Esophagus mucosa (tissue), 1 donor: ENCODE data around the gene REL. TPM values are rescaled to one million over a fixed set of nuclear protein-coding genes. Genes with fewer than 3 reads are reported as not detected.

ENCODE experiments used
- ATAC-seq: fragments of 200-7000 bp; cut with Tn5 transposase; one replicate; pipeline ENCODE4 v1.9.1; 2020
- total RNA-seq: library from RNA; stranded (reverse); gene quantifications from one replicate; pipeline ENCODE4 v1.2.4, GENCODE V29; 2023
- donor health status: DM: yes; HTN: yes; CAD: no.

REL gene
- total RNA-seq, 1 donor from 2014 or later, result 19.8 TPM

GRCh38 chr2:60966507-60967405 is 85.4 kb downstream of the REL start:
- ATAC-seq, result no peak

GRCh38 chr2:60972889-60973656 is 91.7 kb downstream of the REL start:
- ATAC-seq, result peak; percentile 18

- ATAC-seq, result no peak
Measured at GRCh38 chr2:60973705-60974104, 92.3 kb downstream of the REL start.

- ATAC-seq, result peak; percentile 15
Measured at GRCh38 chr2:60974652-60975051, 93.3 kb downstream of the REL start.

Other genes starting within 250 kb of the REL start
- gene PAPOLG, start 125.3 kb upstream of the REL start, total RNA-seq, result 6.9 TPM
- gene PEX13, start 136.1 kb downstream of the REL start, total RNA-seq, result 20.4 TPM
- gene PUS10, start 136.7 kb downstream of the REL start, total RNA-seq, result 3.4 TPM
- 5.3 TPM for gene SANBR, start 184.3 kb downstream of the REL start, total RNA-seq